IMR-90 (cell line): Measurements from ENCODE around the gene NCAPH2. TPM values are rescaled to one million over a fixed set of nuclear protein-coding genes. Genes with fewer than 3 reads are reported as not detected.

ENCODE experiments used
- ATAC-seq: fragments of 200-7000 bp; cut with Tn5 transposase; 2 replicates; pipeline ENCODE4 v1.9.1; 2020; ENCODE audit warnings: low read depth, mild to moderate bottlenecking, moderate library complexity
- BruUV-seq: library from RNA; stranded (reverse); fragments of 400-500 nt; replicated peaks from 2 replicates; lab custom pipeline; 2021; lab: Mats Ljungman, UMichigan
- CTCF ChIA-PET: fragments of 300-600 bp; formaldehyde crosslinking; extraction: SDS; loops from one replicate; lab custom pipeline; 2021; ENCODE audit warnings: antibody characterized with exemption; lab: Yijun Ruan, JAX
- POLR2A ChIA-PET: fragments of 300-600 bp; sonication (Branson Sonifier 250); formaldehyde crosslinking; loops from one replicate; lab custom pipeline; 2022; ENCODE audit warnings: antibody characterized with exemption; ENCODE audit not compliant: unreplicated experiment; lab: Charles Lee
- DNase-seq: peaks from one replicate; pipeline ENCODE4 v3.0.0; 2013
- H2AFZ ChIP-seq: replicated peaks from 2 replicates; pipeline ENCODE3; 2013; ENCODE audit warnings: low read length, mild to moderate bottlenecking; ENCODE audit not compliant: poor library complexity
- H2AK5ac ChIP-seq: 2 replicates; pipeline ENCODE4 v1.6.1; 2013; ENCODE audit warnings: low read depth, low read length, inconsistent platforms
- H2AK9ac ChIP-seq: replicated peaks from 2 replicates; pipeline ENCODE3; 2013; ENCODE audit warnings: mild to moderate bottlenecking, low read depth, low read length, moderate library complexity; ENCODE audit not compliant: poor library complexity
- H2BK120ac ChIP-seq: 2 replicates; pipeline ENCODE4 v1.6.1; 2013; ENCODE audit warnings: low read depth, low read length, inconsistent platforms
- H2BK15ac ChIP-seq: 3 replicates; pipeline ENCODE4 v1.6.1; 2013; ENCODE audit warnings: low read depth, low read length, inconsistent platforms
- H2BK20ac ChIP-seq: 2 replicates; pipeline ENCODE4 v1.6.1; 2013; ENCODE audit warnings: low read depth, mild to moderate bottlenecking, inconsistent platforms, low read length, moderate library complexity
- H2BK5ac ChIP-seq: 2 replicates; pipeline ENCODE4 v1.6.1; 2013; ENCODE audit warnings: mild to moderate bottlenecking, low read depth, low read length, inconsistent platforms; ENCODE audit not compliant: poor library complexity, severe bottlenecking
- H3K14ac ChIP-seq: replicated peaks from 2 replicates; pipeline ENCODE4 v1.6.1; 2013; ENCODE audit warnings: low read depth, low read length, inconsistent platforms
- H3K18ac ChIP-seq: 2 replicates; pipeline ENCODE4 v1.6.1; 2013; ENCODE audit warnings: low read depth, low read length, control low read depth
- H3K23ac ChIP-seq: 2 replicates; pipeline ENCODE4 v1.6.1; 2013; ENCODE audit warnings: low read depth, low read length, inconsistent platforms
- H3K27ac ChIP-seq: 2 replicates; pipeline ENCODE4 v1.5.1; 2013; ENCODE audit warnings: mild to moderate bottlenecking, control low read depth, low read length; ENCODE audit not compliant: insufficient read depth
- H3K27me3 ChIP-seq: 2 replicates; pipeline ENCODE4 v1.6.1; 2013; ENCODE audit warnings: low read length; ENCODE audit not compliant: control insufficient read depth, insufficient read depth
- H3K36me3 ChIP-seq: 2 replicates; pipeline ENCODE4 v1.6.1; 2013; ENCODE audit warnings: low read length, mixed read lengths; ENCODE audit not compliant: control insufficient read depth, insufficient read depth
- H3K4ac ChIP-seq: 2 replicates; pipeline ENCODE4 v1.6.1; 2013; ENCODE audit warnings: low read depth, low read length, inconsistent platforms
- H3K4me1 ChIP-seq: 2 replicates; pipeline ENCODE4 v1.6.1; 2013; ENCODE audit warnings: low read length, mixed read lengths; ENCODE audit not compliant: control insufficient read depth, insufficient read depth
- H3K4me2 ChIP-seq: 2 replicates; pipeline ENCODE4 v1.6.1; 2013; ENCODE audit warnings: low read depth, mild to moderate bottlenecking, control low read depth, low read length, moderate library complexity
- H3K4me3 ChIP-seq: 2 replicates; pipeline ENCODE4 v1.5.1; 2013; ENCODE audit warnings: low read depth, mild to moderate bottlenecking, control low read depth, low read length, moderate library complexity; ENCODE audit not compliant: insufficient read depth
- H3K56ac ChIP-seq: 2 replicates; pipeline ENCODE4 v1.6.1; 2013; ENCODE audit warnings: low read length, inconsistent platforms; ENCODE audit not compliant: insufficient read depth; ENCODE audit errors: extremely low read depth
- H3K79me1 ChIP-seq, 2 experiments: 2 replicates each; pipeline ENCODE4 v1.6.1; 2013; ENCODE audit warnings: low read length in 2 of 2, inconsistent platforms in 1 of 2, low read depth in 1 of 2
- H3K9ac ChIP-seq: 2 replicates; pipeline ENCODE4 v1.6.1; 2013; ENCODE audit warnings: low read depth, low read length, control low read depth
- H3K9me1 ChIP-seq: 2 replicates; pipeline ENCODE4 v1.6.1; 2013; ENCODE audit warnings: low read length, inconsistent platforms; ENCODE audit not compliant: insufficient read depth
- H3K9me3 ChIP-seq: 2 replicates; pipeline ENCODE4 v1.6.1; 2013; ENCODE audit warnings: low read length; ENCODE audit not compliant: control insufficient read depth, insufficient read depth
- H4K20me1 ChIP-seq: 2 replicates; pipeline ENCODE4 v1.6.1; 2013; ENCODE audit warnings: low read length, inconsistent platforms; ENCODE audit not compliant: insufficient read depth
- H4K5ac ChIP-seq: 2 replicates; pipeline ENCODE4 v1.6.1; 2013; ENCODE audit warnings: mild to moderate bottlenecking, low read depth, low read length, control low read depth
- H4K8ac ChIP-seq, 2 experiments: 2 replicates each; pipeline ENCODE4 v1.6.1; 2013; ENCODE audit warnings: low read depth in 2 of 2, low read length in 2 of 2, control low read depth in 1 of 2, inconsistent platforms in 1 of 2
- H4K91ac ChIP-seq: 2 replicates; pipeline ENCODE4 v1.6.1; 2013; ENCODE audit warnings: low read depth, low read length, inconsistent platforms; ENCODE audit not compliant: insufficient read depth
- BHLHE40 ChIP-seq: fragments of 150-350 bp; IDR thresholded peaks from 2 replicates; pipeline ENCODE4 v1.6.1; 2016; ENCODE audit warnings: mild to moderate bottlenecking, low read depth, low read length
- CEBPB ChIP-seq: IDR thresholded peaks from 2 replicates; pipeline ENCODE4 v1.6.1; 2012; ENCODE audit warnings: low read depth, low read length, improper control_type of control experiment
- CHD1 ChIP-seq: IDR thresholded peaks from 2 replicates; pipeline ENCODE4 v1.6.1; 2012; ENCODE audit warnings: low read depth, low read length, improper control_type of control experiment
- CTCF ChIP-seq: conservative IDR thresholded peaks from 2 replicates; pipeline ENCODE4 v1.5.1; 2012; ENCODE audit warnings: mild to moderate bottlenecking, low read depth, low read length, improper control_type of control experiment
- FOS ChIP-seq: fragments of 150-350 bp; IDR thresholded peaks from 2 replicates; pipeline ENCODE4 v1.6.1; 2016; ENCODE audit warnings: low read depth, low read length
- MAFK ChIP-seq: IDR thresholded peaks from 2 replicates; pipeline ENCODE4 v1.6.1; 2012; ENCODE audit warnings: low read depth, low read length, improper control_type of control experiment
- MAZ ChIP-seq: IDR thresholded peaks from 2 replicates; pipeline ENCODE4 v1.6.1; 2012; ENCODE audit warnings: low read depth, mild to moderate bottlenecking, low read length, improper control_type of control experiment, moderate library complexity, borderline replicate concordance
- MXI1 ChIP-seq: IDR thresholded peaks from 2 replicates; pipeline ENCODE4 v1.6.1; 2012; ENCODE audit warnings: low read depth, mild to moderate bottlenecking, low read length, moderate library complexity, borderline replicate concordance
- NFE2L2 ChIP-seq: fragments of 150-350 bp; IDR thresholded peaks from 2 replicates; pipeline ENCODE4 v1.6.1; 2016; ENCODE audit warnings: low read depth, mild to moderate bottlenecking, low read length
- POLR2A ChIP-seq: IDR thresholded peaks from 2 replicates; pipeline ENCODE4 v1.6.1; 2012; ENCODE audit warnings: mild to moderate bottlenecking, low read depth, low read length
- RAD21 ChIP-seq: IDR thresholded peaks from 2 replicates; pipeline ENCODE4 v1.6.1; 2012; ENCODE audit warnings: low read length, improper control_type of control experiment
- RCOR1 ChIP-seq: IDR thresholded peaks from 2 replicates; pipeline ENCODE4 v1.6.1; 2012; ENCODE audit warnings: mild to moderate bottlenecking, low read length, improper control_type of control experiment; ENCODE audit not compliant: insufficient replicate concordance
- RFX5 ChIP-seq: IDR thresholded peaks from 2 replicates; pipeline ENCODE4 v1.8.0; 2012; ENCODE audit warnings: low read depth, mild to moderate bottlenecking, low read length, moderate library complexity
- SMC3 ChIP-seq: fragments of 150-350 bp; IDR thresholded peaks from 2 replicates; pipeline ENCODE4 v1.6.1; 2016; ENCODE audit warnings: low read depth, mild to moderate bottlenecking, antibody characterized with exemption, low read length, moderate library complexity
- WGBS, 2 experiments: methylation state at CpG; one replicate each; pipeline versions ENCODE4 v1.1.5 to v1.1.7; 2013; ENCODE audit warnings: missing lambda C conversion rate in 2 of 2; ENCODE audit not compliant: insufficient read length in 1 of 2; ENCODE audit errors: extremely low coverage in 2 of 2; 5-methylcytosine and 5-hydroxymethylcytosine counted together
- dilution Hi-C: fragments of 300-500 bp; cut with HindIII; formaldehyde crosslinking; loops from one replicate; pipeline ENCODE4 v1.14.3; 2018; ENCODE audit warnings: low sequenced_read_pairs; ENCODE audit not compliant: unreplicated experiment
- in situ Hi-C: fragments of 300-500 bp; cut with MboI; formaldehyde crosslinking; loops from 3 replicates; pipeline ENCODE4 v1.14.3; 2019; ENCODE audit warnings: low sequenced_read_pairs, inconsistent platforms, mixed read lengths
- intact Hi-C: fragments of 100-400 bp; cut with micrococcal nuclease; formaldehyde crosslinking; loops from 2 replicates; pipeline ENCODE4 v1.10.0; 2022
- polyA plus RNA-seq, 3 experiments: library from polyadenylated mRNA; depleted of rRNA; stranded (reverse); fragments of >200 nt; gene quantifications; 2 replicates each; pipeline ENCODE4 v1.2.3, GENCODE V29; 2012; ENCODE audit warnings: low replicate concordance in 1 of 3
- total RNA-seq: library from RNA; depleted of rRNA; stranded (reverse); fragments of >200 nt; gene quantifications from 2 replicates; pipeline ENCODE4 v1.2.3, GENCODE V29; 2012
- TF ChIP-seq, protein P1 (sequence below): fragments of 150-350 bp; IDR thresholded peaks from 2 replicates; pipeline ENCODE4 v1.6.1; 2017; ENCODE audit warnings: mild to moderate bottlenecking, antibody characterized with exemption, low read length, low read depth
- TF ChIP-seq, protein P2 (sequence below): fragments of 150-350 bp; IDR thresholded peaks from 2 replicates; pipeline ENCODE4 v1.6.1; 2016; ENCODE audit warnings: low read depth, mild to moderate bottlenecking, low read length, moderate library complexity, borderline replicate concordance

Gene NCAPH2
- total and polyA plus RNA-seq, 2 of the 4 experiments (the other 2 are of a cell fraction) = 30.2 to 38.5 TPM

GRCh38 chr22:50502096-50502495 is 5.9 kb upstream of the NCAPH2 start:
- Histone ChIP-seq H3K27ac (no peak overlapping the region), H3K4me3 (no peak overlapping the region), H3K23ac (no peak overlapping the region), H4K8ac (no peak overlapping the region), H4K91ac (no peak overlapping the region), H3K79me1 (peaks cover 0 to 26% of the 10 kb centered on the region in 2 experiments; a peak in 3 of 4 replicates), H2AFZ (no peak overlapping the region), H3K36me3 (peaks cover 28% of the 10 kb centered on the region; the same call in 1 of the 2 replicates), H3K4ac (no peak overlapping the region), H3K9ac (no peak overlapping the region), H2AK9ac (no peak overlapping the region), H3K4me1 (peaks cover 2% of the 10 kb centered on the region; the same call in 1 of the 2 replicates), H3K14ac (no peak overlapping the region), H2BK5ac (no peak overlapping the region), H3K56ac (no peak overlapping the region), H2BK15ac (no peak overlapping the region), H2AK5ac (no peak overlapping the region), H3K4me2 (no peak overlapping the region), H3K9me1 (no peaks in the 10 kb centered on the region), H4K5ac (no peak overlapping the region), H3K18ac (no peak overlapping the region), H2BK120ac (no peak overlapping the region), H3K9me3 (no peaks in the 10 kb centered on the region), H4K20me1 (no peaks in the 10 kb centered on the region; the same call in 1 of the 2 replicates), H2BK20ac (no peak overlapping the region), H3K27me3 (peaks cover under 1% of the 10 kb centered on the region; the same call in 1 of the 2 replicates)
- WGBS, 2 experiments = 72% methylated on average over 4 of the region's 6 CpGs; no CpG with 5 or more reads in 1 of the 2 experiments
- dilution Hi-C loops = no loop called here
- DNase-seq (no peak), ATAC-seq (no peak)
- in situ Hi-C loops = no loop called here
- POLR2A ChIA-PET = no interaction called here
- CTCF ChIA-PET = no interaction called here
- TF ChIP-seq SMC3 (no peak), MAFK (no peak), MAZ (no peak), CEBPB (no peak), RAD21 (no peak), RCOR1 (no peak), NFE2L2 (no peak), BHLHE40 (no peak), CHD1 (no peak), FOS (no peak), POLR2A (no peak), RFX5 (no peak), MXI1 (no peak), CTCF (no peak)
- TF ChIP-seq, protein P1, sequence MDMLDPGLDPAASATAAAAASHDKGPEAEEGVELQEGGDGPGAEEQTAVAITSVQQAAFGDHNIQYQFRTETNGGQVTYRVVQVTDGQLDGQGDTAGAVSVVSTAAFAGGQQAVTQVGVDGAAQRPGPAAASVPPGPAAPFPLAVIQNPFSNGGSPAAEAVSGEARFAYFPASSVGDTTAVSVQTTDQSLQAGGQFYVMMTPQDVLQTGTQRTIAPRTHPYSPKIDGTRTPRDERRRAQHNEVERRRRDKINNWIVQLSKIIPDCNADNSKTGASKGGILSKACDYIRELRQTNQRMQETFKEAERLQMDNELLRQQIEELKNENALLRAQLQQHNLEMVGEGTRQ = no peak
- TF ChIP-seq, protein P2, sequence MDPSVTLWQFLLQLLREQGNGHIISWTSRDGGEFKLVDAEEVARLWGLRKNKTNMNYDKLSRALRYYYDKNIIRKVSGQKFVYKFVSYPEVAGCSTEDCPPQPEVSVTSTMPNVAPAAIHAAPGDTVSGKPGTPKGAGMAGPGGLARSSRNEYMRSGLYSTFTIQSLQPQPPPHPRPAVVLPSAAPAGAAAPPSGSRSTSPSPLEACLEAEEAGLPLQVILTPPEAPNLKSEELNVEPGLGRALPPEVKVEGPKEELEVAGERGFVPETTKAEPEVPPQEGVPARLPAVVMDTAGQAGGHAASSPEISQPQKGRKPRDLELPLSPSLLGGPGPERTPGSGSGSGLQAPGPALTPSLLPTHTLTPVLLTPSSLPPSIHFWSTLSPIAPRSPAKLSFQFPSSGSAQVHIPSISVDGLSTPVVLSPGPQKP = no peak
- intact Hi-C loops = no loop called here
- BruUV-seq = no TSS peak
